ENCODE results near the gene ETS1.

The ETS1 gene

GRCh38 chr11:128590587-128590986 lies 3.2 kb upstream of the ETS1 start:
- POLR2A ChIA-PET (ENCODE audit: low non-redundant PET): no interaction called here

GRCh38 chr11:128589998-128590397 lies 2.6 kb upstream of the ETS1 start:
- DNase-seq (ENCODE audit: low spot score): no peak
- ChIA-PET CTCF (no interaction called here), POLR2A (ENCODE audit: low non-redundant PET) (no interaction called here)
- no peak overlapping the region for H3K27ac ChIP-seq
- TF ChIP-seq, protein P1, sequence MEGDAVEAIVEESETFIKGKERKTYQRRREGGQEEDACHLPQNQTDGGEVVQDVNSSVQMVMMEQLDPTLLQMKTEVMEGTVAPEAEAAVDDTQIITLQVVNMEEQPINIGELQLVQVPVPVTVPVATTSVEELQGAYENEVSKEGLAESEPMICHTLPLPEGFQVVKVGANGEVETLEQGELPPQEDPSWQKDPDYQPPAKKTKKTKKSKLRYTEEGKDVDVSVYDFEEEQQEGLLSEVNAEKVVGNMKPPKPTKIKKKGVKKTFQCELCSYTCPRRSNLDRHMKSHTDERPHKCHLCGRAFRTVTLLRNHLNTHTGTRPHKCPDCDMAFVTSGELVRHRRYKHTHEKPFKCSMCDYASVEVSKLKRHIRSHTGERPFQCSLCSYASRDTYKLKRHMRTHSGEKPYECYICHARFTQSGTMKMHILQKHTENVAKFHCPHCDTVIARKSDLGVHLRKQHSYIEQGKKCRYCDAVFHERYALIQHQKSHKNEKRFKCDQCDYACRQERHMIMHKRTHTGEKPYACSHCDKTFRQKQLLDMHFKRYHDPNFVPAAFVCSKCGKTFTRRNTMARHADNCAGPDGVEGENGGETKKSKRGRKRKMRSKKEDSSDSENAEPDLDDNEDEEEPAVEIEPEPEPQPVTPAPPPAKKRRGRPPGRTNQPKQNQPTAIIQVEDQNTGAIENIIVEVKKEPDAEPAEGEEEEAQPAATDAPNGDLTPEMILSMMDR (conservative IDR thresholded peaks at IDR 0.05; ENCODE audit: low read depth): no peak

More at GRCh38 chr11:128590587-128590986, 3.2 kb upstream of the ETS1 start:
- TF ChIP-seq, protein P1 (conservative IDR thresholded peaks at IDR 0.05; ENCODE audit: low read depth): no peak
- H3K27ac ChIP-seq: no peak overlapping the region
- CTCF ChIA-PET: no interaction called here
- no peak for DNase-seq (ENCODE audit: low spot score)

DNA sequence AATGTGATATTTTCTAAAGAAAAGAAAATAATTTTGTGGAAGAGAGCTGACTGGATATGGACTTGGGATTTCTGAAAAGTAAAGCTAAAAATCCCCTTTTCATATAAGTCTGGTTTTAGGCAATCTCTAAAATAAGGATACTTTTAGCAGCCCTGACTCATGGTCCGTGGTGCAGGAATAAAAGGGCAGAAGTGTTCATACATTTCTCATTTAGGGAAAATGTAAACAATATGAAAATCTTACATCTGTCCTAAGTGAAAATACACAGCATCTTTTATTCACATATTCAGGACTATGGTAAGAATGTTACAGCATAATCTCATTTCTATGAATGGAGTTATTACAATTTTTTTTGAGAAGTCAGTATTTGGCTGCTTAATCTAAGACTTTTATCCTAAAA lies 735 bp upstream of the ETS1 start:
- TF ChIP-seq, protein P1 (conservative IDR thresholded peaks at IDR 0.05; ENCODE audit: low read depth): no peak
- DNase-seq (ENCODE audit: low spot score): no peak
- CTCF ChIA-PET: interaction anchor here (0.7 to 1.0 kb wide), 2 partner anchors 11 to 47 kb away, joined by 3 to 4 read pairs; no protein-coding TSS in a partner anchor
- H3K27ac ChIP-seq: no peak overlapping the region
- POLR2A ChIA-PET (ENCODE audit: low non-redundant PET): no interaction called here

DNA sequence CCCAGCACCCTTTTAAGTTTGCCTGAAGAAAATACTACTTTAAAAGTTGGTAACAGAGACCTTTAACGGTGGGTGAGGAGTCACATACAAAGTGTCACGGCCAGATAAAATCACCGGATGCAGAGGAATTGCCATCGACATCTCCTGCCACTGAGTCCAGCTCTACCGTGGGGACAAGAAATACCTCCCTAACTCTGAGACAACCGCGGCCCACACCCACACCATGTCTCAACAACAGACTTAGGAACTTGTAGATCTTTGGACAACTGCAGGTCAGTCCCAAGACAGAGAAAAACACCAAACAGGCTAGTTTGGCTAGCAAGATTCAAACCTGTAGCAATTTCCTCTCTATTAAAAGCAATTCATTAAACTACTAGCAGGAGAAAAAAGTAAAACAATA lies 669 bp downstream of the ETS1 start:
- POLR2A ChIA-PET (ENCODE audit: low non-redundant PET): no interaction called here
- no peak overlapping the region for H3K27ac ChIP-seq
- TF ChIP-seq, protein P1 (conservative IDR thresholded peaks at IDR 0.05; ENCODE audit: low read depth): no peak
- DNase-seq (ENCODE audit: low spot score): no peak
- CTCF ChIA-PET: interaction anchor here (1.1 kb wide), 1 partner anchor 296 kb away, joined by 3 read pairs; no protein-coding TSS in a partner anchor

DNA sequence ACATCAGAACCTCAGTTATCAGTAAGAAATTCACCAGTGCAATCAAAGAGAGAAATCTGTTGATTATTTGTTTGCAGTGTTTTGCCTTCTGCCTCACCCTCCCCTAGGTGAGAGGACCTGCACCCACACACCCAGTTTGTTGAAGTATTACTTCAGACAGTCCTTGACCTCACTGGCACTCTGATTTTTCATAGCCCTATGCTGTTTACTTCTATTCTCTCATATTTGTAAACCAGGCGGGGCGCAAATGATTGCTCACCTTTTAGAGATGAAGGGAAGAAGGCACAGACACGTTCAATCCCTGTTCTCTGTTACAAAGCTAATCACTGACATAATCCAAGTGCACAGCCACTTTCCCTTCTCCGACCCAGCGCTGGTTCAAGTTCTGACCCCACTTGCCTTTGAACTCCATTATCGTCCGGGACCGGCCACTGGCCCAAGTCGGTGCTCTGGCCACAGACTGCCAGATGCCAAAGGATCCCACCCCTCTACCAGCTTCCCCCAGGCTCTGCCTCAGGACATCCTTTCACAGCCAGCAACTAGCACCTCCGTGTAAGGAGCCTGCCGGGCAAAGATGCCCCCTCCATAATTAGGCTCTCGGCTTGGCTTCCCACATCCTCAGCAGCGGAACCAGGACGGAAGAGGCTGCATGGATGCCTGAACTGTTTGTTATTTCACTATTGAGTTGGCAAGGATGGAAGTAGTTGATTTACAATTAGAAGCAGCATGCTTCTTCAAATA lies 1.7 kb downstream of the ETS1 start:
- ChIA-PET CTCF (no interaction called here), POLR2A (ENCODE audit: low non-redundant PET) (no interaction called here)
- DNase-seq (ENCODE audit: low spot score): no peak
- no peak overlapping the region for H3K27ac ChIP-seq
- TF ChIP-seq, protein P1 (conservative IDR thresholded peaks at IDR 0.05; ENCODE audit: low read depth): no peak

DNA sequence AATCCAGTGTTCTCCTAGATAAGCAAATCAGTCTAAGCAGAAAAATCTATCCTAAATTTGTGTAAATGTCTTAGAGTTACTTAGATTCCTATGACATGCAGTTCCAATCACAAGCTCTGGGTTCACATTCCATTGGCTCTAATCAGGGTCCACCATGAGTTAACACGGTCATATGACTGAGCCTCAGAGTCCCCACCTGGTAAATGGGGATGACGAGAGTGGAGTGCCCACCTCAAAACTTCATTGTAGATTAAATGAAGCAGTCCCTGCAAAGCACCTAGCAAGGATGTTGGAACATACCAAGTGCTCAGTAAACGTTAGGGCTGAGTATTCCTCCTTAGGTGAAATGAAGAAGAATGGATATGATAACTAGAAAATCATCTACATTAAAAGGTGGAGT lies 3.1 kb downstream of the ETS1 start:
- no peak for DNase-seq (ENCODE audit: low spot score)
- POLR2A ChIA-PET (ENCODE audit: low non-redundant PET): no interaction called here
- H3K27ac ChIP-seq: no peak overlapping the region
- TF ChIP-seq, protein P1 (conservative IDR thresholded peaks at IDR 0.05; ENCODE audit: low read depth): no peak
- CTCF ChIA-PET: no interaction called here
